Measurements from ENCODE around the gene POLR2E. TPM values are rescaled to one million over a fixed set of nuclear protein-coding genes. Genes with fewer than 3 reads are reported as not detected.
A peak's percentile ranks its signal among the peaks of the same experiment; 100 is the strongest.

POLR2E gene
- total and polyA plus RNA-seq, 2 of the 13 experiments (the other 11 are each of a cell fraction or from before 2014, with no cell fraction given): 140 to 272 TPM

- TF ChIP-seq ARID4A (CRISPR knock-in tag; IDR thresholded peaks at IDR 0.05; ENCODE audit: borderline replicate concordance) (peak; percentile 87), PCBP2 (optimal IDR thresholded peaks at IDR 0.05; ENCODE audit: low read depth, low read length, poor library complexity, severe bottlenecking) (no peak), ZBTB20 (CRISPR knock-in tag; IDR thresholded peaks at IDR 0.05; ENCODE audit: borderline replicate concordance, low read depth) (no peak), ZNF292 (CRISPR knock-in tag; IDR thresholded peaks at IDR 0.05; ENCODE audit: borderline replicate concordance, low read depth) (no peak), ZNF546 (CRISPR knock-in tag; conservative IDR thresholded peaks at IDR 0.05) (peak; percentile 68; the same call in 1 of the 2 replicates), ZNF704 (CRISPR knock-in tag; IDR thresholded peaks at IDR 0.05; ENCODE audit: borderline replicate concordance) (peak; percentile 77; the same call in 1 of the 2 replicates), HNRNPK (IDR thresholded peaks at IDR 0.05; ENCODE audit: low read depth, low read length, poor library complexity, severe bottlenecking) (peak; percentile 80), HOMEZ (CRISPR knock-in tag; IDR thresholded peaks at IDR 0.05; ENCODE audit: low read depth) (no peak), ZNF775 (CRISPR knock-in tag; IDR thresholded peaks at IDR 0.05; ENCODE audit: borderline replicate concordance) (no peak), HCFC1 (IDR thresholded peaks at IDR 0.05; ENCODE audit: low read depth, low read length) (no peak), FOSL2 (CRISPR knock-in tag; IDR thresholded peaks at IDR 0.05) (no peak), AGO2 (optimal IDR thresholded peaks at IDR 0.05; ENCODE audit: low read depth, low read length) (peak; percentile 70), MXI1 (IDR thresholded peaks at IDR 0.05; ENCODE audit: borderline replicate concordance, low read depth, low read length) (peak; percentile 74; the same call in 1 of the 3 replicates), NPAS2 (CRISPR knock-in tag; IDR thresholded peaks at IDR 0.05; ENCODE audit: borderline replicate concordance) (no peak), ATM (IDR thresholded peaks at IDR 0.05; ENCODE audit: borderline replicate concordance) (no peak), ZNF430 (CRISPR knock-in tag; IDR thresholded peaks at IDR 0.05) (peak; percentile 50; the same call in 1 of the 2 replicates), ZNF382 (CRISPR knock-in tag; IDR thresholded peaks at IDR 0.05; ENCODE audit: borderline replicate concordance) (no peak), TEAD3 (CRISPR knock-in tag; optimal IDR thresholded peaks at IDR 0.05; ENCODE audit: borderline replicate concordance) (no peak), SNAPC2 (CRISPR knock-in tag; IDR thresholded peaks at IDR 0.05) (no peak), MXD4 (CRISPR knock-in tag; IDR thresholded peaks at IDR 0.05) (peak; percentile 52; the same call in 1 of the 2 replicates), CREM (IDR thresholded peaks at IDR 0.05) (no peak), CREM (CRISPR knock-in tag; IDR thresholded peaks at IDR 0.05) (no peak), TBL1XR1 (IDR thresholded peaks at IDR 0.05; ENCODE audit: borderline replicate concordance, low read length, partially characterized antibody) (no peak), HMGA1 (CRISPR knock-in tag; conservative IDR thresholded peaks at IDR 0.05) (no peak)
These were observed 8.6 kb upstream of the POLR2E start, which contains the start of gene GPX4 (continued) for GRCh38 chr19:1103708-1104310.
